ENCODE data around the gene ADGRB3. TPM values are rescaled to one million over a fixed set of nuclear protein-coding genes. Genes with fewer than 3 reads are reported as not detected.
"Not testable (repeated sequence)": the region's sequence is repeated elsewhere in the genome, so short reads cannot be mapped to it uniquely, and the experiment has no call there.

The ADGRB3 gene
- total RNA-seq, 1 donor from 2014 or later: 14.9 TPM

DNA sequence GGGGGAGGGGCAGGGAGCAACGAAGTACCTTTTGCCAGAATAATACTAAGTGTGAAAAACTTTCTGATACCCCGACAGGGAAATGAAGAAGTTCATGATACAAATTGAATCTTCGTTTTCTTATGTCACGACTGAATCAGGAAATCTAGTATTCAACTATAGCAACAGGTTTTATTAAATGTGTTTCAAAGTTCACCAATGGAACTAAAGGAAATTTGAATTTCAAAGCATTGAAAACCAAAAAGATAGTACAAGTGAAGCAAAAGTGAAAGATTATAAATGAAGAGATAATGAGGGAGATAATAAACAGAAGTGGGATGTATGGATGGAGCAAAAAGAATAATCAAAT, 333.2 kb downstream of the ADGRB3 start:
- Mint-ChIP-seq H3K27me3 (ENCODE audit: low read depth) (peaks cover 2% of the 10 kb centered on the region), H3K4me3 (no peak overlapping the region), H3K4me1 (peaks cover 11% of the 10 kb centered on the region), H3K27ac (no peak overlapping the region), H3K36me3 (no peaks in the 10 kb centered on the region), H3K9me3 (no peaks in the 10 kb centered on the region)
- DNase-seq (ENCODE audit: low spot score in 2 of 2, unreplicated experiment in 2 of 2): no peak
- TF ChIP-seq, protein P1, sequence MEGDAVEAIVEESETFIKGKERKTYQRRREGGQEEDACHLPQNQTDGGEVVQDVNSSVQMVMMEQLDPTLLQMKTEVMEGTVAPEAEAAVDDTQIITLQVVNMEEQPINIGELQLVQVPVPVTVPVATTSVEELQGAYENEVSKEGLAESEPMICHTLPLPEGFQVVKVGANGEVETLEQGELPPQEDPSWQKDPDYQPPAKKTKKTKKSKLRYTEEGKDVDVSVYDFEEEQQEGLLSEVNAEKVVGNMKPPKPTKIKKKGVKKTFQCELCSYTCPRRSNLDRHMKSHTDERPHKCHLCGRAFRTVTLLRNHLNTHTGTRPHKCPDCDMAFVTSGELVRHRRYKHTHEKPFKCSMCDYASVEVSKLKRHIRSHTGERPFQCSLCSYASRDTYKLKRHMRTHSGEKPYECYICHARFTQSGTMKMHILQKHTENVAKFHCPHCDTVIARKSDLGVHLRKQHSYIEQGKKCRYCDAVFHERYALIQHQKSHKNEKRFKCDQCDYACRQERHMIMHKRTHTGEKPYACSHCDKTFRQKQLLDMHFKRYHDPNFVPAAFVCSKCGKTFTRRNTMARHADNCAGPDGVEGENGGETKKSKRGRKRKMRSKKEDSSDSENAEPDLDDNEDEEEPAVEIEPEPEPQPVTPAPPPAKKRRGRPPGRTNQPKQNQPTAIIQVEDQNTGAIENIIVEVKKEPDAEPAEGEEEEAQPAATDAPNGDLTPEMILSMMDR (IDR thresholded peaks at IDR 0.05; ENCODE audit: unreplicated experiment): peak; percentile 50

DNA sequence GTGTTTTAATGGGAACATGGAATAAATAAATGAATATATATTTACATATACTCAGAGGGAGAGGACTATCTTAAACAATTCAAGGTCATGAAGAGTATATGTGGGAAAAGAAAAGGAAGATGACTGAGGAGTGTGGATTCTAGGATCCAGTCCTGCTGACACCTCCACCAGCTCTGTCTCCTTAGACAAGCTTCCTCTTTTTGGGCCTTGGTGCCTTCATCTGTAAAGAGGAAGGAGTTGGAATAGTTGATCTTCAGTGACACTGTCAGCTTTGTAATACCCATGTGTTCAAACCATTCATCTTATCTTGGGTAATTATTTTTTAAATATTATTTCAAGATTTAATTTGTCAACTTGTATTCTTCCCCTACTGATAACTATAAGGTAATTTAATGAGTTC, 338.0 kb downstream of the ADGRB3 start:
- no peaks in the 10 kb centered on the region for H3K36me3 Mint-ChIP-seq
- H3K27me3 Mint-ChIP-seq (ENCODE audit: low read depth): no peaks in the 10 kb centered on the region
- no peak for DNase-seq (ENCODE audit: low spot score in 2 of 2, unreplicated experiment in 2 of 2)
- H3K4me3 Mint-ChIP-seq: no peak overlapping the region
- no peaks in the 10 kb centered on the region for H3K9me3 Mint-ChIP-seq
- H3K27ac Mint-ChIP-seq: no peak overlapping the region
- peaks cover 4% of the 10 kb centered on the region for H3K4me1 Mint-ChIP-seq
- TF ChIP-seq, protein P1 (IDR thresholded peaks at IDR 0.05; ENCODE audit: unreplicated experiment): no peak

- no peak for DNase-seq (ENCODE audit: low spot score in 2 of 2, unreplicated experiment in 2 of 2)
- Mint-ChIP-seq H3K27me3 (ENCODE audit: low read depth) (peaks cover 2% of the 10 kb centered on the region), H3K27ac (no peak overlapping the region), H3K4me1 (no peaks in the 10 kb centered on the region), H3K4me3 (no peak overlapping the region), H3K36me3 (no peaks in the 10 kb centered on the region), H3K9me3 (no peaks in the 10 kb centered on the region)
- TF ChIP-seq, protein P1 (IDR thresholded peaks at IDR 0.05; ENCODE audit: unreplicated experiment): no peak
These were observed 340.0 kb downstream of the ADGRB3 start for GRCh38 chr6:68975064-68975463.

GRCh38 chr6:68975816-68976215, 340.7 kb downstream of the ADGRB3 start:
- no peaks in the 10 kb centered on the region for H3K36me3 Mint-ChIP-seq

GRCh38 chr6:68976260-68976659, 341.2 kb downstream of the ADGRB3 start:
- H3K36me3 Mint-ChIP-seq: no peaks in the 10 kb centered on the region
- no peaks in the 10 kb centered on the region for H3K9me3 Mint-ChIP-seq
- peaks cover 2% of the 10 kb centered on the region for H3K27me3 Mint-ChIP-seq (ENCODE audit: low read depth)
- H3K4me1 Mint-ChIP-seq: no peaks in the 10 kb centered on the region
- TF ChIP-seq, protein P1 (IDR thresholded peaks at IDR 0.05; ENCODE audit: unreplicated experiment): no peak
- DNase-seq (ENCODE audit: low spot score in 2 of 2, unreplicated experiment in 2 of 2): no peak
- no peak overlapping the region for H3K27ac Mint-ChIP-seq
- H3K4me3 Mint-ChIP-seq: no peak overlapping the region

More at GRCh38 chr6:68975816-68976215, 340.7 kb downstream of the ADGRB3 start:
- no peak overlapping the region for H3K27ac Mint-ChIP-seq
- no peak for DNase-seq (ENCODE audit: low spot score in 2 of 2, unreplicated experiment in 2 of 2)
- H3K27me3 Mint-ChIP-seq (ENCODE audit: low read depth): peaks cover 2% of the 10 kb centered on the region
- TF ChIP-seq, protein P1 (IDR thresholded peaks at IDR 0.05; ENCODE audit: unreplicated experiment): no peak
- H3K4me3 Mint-ChIP-seq: no peak overlapping the region
- H3K4me1 Mint-ChIP-seq: no peaks in the 10 kb centered on the region
- no peaks in the 10 kb centered on the region for H3K9me3 Mint-ChIP-seq

- no peaks in the 10 kb centered on the region for H3K4me1 Mint-ChIP-seq
These were observed 343.3 kb downstream of the ADGRB3 start for GRCh38 chr6:68978411-68978810.

GRCh38 chr6:68981668-68982067, 346.6 kb downstream of the ADGRB3 start:
- H3K27ac Mint-ChIP-seq; H3K4me1 Mint-ChIP-seq; H3K4me3 Mint-ChIP-seq; H3K36me3 Mint-ChIP-seq; H3K27me3 Mint-ChIP-seq (ENCODE audit: low read depth); DNase-seq (ENCODE audit: low spot score in 2 of 2, unreplicated experiment in 2 of 2); H3K9me3 Mint-ChIP-seq: not testable (repeated sequence)

More at GRCh38 chr6:68978411-68978810, 343.3 kb downstream of the ADGRB3 start:
- H3K36me3 Mint-ChIP-seq: no peaks in the 10 kb centered on the region
- no peak for DNase-seq (ENCODE audit: low spot score in 2 of 2, unreplicated experiment in 2 of 2)
- no peaks in the 10 kb centered on the region for H3K9me3 Mint-ChIP-seq
- TF ChIP-seq, protein P1 (IDR thresholded peaks at IDR 0.05; ENCODE audit: unreplicated experiment): no peak
- H3K27me3 Mint-ChIP-seq (ENCODE audit: low read depth): peaks cover 2% of the 10 kb centered on the region
- H3K4me3 Mint-ChIP-seq: no peak overlapping the region
- no peak overlapping the region for H3K27ac Mint-ChIP-seq

All from mesothelial cell of epicardium (in vitro differentiated cells).